ENCODE measurements around the gene FOXO6. TPM values are rescaled to one million over a fixed set of nuclear protein-coding genes. Genes with fewer than 3 reads are reported as not detected.

Gene FOXO6
- total RNA-seq, 3 donors from 2014 or later, result 0.98 to 1.3 TPM; not detected in 1

DNA sequence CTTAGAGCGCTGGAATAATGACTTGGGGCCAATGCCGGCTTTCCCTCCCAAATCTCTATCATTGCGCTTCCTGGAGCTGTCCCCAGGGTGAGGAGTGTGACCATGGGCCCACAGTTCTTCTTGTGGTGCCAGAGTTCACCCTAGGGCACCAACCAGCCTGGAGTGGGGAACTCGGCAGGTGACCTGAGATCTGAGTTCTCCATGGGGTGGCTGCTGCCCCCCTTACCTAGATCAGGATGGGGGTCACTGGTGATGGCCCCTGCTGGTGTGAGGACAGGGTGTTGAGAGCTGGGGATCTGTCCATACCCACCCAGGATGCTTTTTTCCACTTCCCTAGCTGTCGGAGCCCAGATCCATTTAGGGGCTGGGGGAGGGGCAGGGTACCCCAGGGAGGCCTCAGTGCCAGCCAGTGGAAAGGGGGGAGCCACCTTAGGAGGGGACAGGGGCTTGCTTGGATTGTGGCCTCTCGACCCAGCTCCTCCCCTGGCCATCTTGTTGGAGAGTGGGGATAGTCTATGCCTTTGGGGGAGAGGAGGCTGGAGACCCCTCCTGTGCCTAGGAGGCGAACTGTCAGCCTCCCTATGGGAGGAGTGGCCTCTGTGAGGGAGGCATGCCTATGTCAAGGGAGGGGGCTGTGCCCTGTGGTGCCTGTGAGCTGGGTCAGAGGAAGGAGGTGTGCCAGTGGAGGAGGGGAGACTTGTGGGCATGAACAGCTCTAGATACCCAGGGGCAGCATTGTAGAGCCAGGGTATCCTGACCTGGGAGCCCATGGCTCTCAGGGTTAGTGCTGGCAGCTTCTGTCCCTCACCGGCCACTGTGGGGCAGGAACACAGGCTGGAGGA lies 1.7 kb downstream of the FOXO6 start:
- H3K4me3 ChIP-seq, result no peak overlapping the region
- H3K36me3 ChIP-seq, result no peaks in the 10 kb centered on the region
- no peak for DNase-seq (ENCODE audit: low spot score in 2 of 2)
- H3K9me3 ChIP-seq, result no peaks in the 10 kb centered on the region
- peaks cover 13 to 15% of the 10 kb centered on the region in 2 donors for H3K4me1 ChIP-seq
- TF ChIP-seq POLR2AphosphoS5 (IDR thresholded peaks at IDR 0.05), result no peak
- TF ChIP-seq, protein P1, sequence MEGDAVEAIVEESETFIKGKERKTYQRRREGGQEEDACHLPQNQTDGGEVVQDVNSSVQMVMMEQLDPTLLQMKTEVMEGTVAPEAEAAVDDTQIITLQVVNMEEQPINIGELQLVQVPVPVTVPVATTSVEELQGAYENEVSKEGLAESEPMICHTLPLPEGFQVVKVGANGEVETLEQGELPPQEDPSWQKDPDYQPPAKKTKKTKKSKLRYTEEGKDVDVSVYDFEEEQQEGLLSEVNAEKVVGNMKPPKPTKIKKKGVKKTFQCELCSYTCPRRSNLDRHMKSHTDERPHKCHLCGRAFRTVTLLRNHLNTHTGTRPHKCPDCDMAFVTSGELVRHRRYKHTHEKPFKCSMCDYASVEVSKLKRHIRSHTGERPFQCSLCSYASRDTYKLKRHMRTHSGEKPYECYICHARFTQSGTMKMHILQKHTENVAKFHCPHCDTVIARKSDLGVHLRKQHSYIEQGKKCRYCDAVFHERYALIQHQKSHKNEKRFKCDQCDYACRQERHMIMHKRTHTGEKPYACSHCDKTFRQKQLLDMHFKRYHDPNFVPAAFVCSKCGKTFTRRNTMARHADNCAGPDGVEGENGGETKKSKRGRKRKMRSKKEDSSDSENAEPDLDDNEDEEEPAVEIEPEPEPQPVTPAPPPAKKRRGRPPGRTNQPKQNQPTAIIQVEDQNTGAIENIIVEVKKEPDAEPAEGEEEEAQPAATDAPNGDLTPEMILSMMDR (IDR thresholded peaks at IDR 0.05), result peak in 1 of 3 donors; percentile 1
- intact Hi-C loops (cut with DNase I; ENCODE audit: low total_unique reads), result no loop called here
- peaks cover 0 to 5% of the 10 kb centered on the region in 2 donors for H3K27me3 ChIP-seq
- no peak overlapping the region for H3K27ac ChIP-seq

- intact Hi-C loops (cut with DNase I; ENCODE audit: low total_unique reads), result no loop called here
- H3K27ac ChIP-seq, result peak overlapping the region in 1 of 2 donors; percentile 92
- H3K4me1 ChIP-seq, result peaks cover 10 to 12% of the 10 kb centered on the region in 2 donors
- H3K4me3 ChIP-seq, result no peak overlapping the region
- DNase-seq (ENCODE audit: low spot score in 2 of 2), result no peak
- H3K9me3 ChIP-seq, result no peaks in the 10 kb centered on the region
- H3K36me3 ChIP-seq, result no peaks in the 10 kb centered on the region
- H3K27me3 ChIP-seq, result peaks cover 0 to 5% of the 10 kb centered on the region in 2 donors
- no peak for TF ChIP-seq POLR2AphosphoS5 (IDR thresholded peaks at IDR 0.05)
- TF ChIP-seq POLR2A (IDR thresholded peaks at IDR 0.05), result no peak
- TF ChIP-seq, protein P1 (IDR thresholded peaks at IDR 0.05), result no peak
Observed at GRCh38 chr1:41363591-41364320, 2.5 kb downstream of the FOXO6 start.

DNA sequence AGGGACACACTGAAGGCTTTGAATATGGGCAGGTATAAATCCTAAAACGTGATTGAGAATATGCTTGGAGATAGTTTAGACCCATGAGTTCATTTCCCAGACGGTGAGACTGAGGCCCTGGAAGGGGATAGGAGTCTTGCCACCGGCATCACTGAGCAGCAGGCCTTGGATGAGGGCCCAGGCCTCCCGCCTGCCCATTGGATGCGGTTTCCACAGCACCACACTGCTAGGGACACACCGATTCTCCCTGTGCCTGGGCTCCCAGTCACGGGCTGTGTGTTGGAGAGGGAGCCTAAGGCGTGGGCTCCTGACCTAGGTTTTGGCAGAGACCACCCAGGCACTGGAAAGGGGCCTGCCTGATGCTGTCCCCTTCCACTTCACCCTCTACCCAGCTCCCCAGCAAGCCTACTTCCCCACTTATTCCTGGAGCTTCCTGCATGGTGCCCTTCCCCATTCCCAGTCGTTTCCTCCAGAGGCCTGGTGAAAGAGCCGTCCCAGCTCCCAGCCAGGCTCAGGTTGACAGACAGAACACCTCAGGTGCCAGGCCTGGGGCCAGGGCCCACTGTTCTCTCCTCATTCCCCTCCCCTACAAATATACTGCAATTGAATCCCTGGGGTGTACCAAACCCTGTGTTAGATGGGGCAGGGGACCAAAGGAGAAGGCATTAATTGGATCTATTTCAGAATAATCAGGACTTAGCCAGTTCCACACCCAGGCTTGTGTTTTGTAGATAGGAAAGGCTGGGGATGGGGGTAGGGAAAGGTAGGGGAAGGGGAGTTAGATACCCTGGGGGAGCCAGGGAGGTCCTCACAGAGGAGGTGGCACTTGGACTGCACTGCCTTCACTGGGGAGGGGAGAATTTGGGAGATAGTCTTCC lies 3.4 kb downstream of the FOXO6 start:
- intact Hi-C loops (cut with DNase I; ENCODE audit: low total_unique reads), result no loop called here
- Histone ChIP-seq H3K9me3 (no peaks in the 10 kb centered on the region), H3K27ac (peak overlapping the region; percentile 83 to 92), H3K4me1 (peaks cover 10 to 12% of the 10 kb centered on the region in 2 donors), H3K36me3 (no peaks in the 10 kb centered on the region), H3K27me3 (peaks cover 0 to 5% of the 10 kb centered on the region in 2 donors), H3K4me3 (no peak overlapping the region)
- TF ChIP-seq POLR2AphosphoS5 (IDR thresholded peaks at IDR 0.05) (no peak), POLR2A (IDR thresholded peaks at IDR 0.05) (no peak)
- TF ChIP-seq, protein P1 (IDR thresholded peaks at IDR 0.05), result no peak
- DNase-seq (ENCODE audit: low spot score in 2 of 2), result no peak

DNA sequence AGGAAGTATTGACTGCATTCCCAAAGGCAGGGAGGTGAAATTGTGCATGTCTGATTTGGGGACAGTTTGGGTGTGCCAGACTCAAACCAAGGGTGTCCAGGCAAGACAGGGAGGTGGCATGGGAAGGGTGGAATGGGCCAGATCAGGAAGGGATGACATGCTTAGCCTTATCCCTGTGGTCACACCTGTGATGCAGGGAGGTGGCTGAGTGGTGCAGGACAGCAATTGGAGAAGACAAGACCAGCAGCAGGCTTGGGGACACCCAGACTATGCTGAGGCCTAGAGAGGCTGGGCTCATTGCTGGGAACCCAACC lies 4.0 kb downstream of the FOXO6 start:
- H3K9me3 ChIP-seq, result no peaks in the 10 kb centered on the region
- H3K27ac ChIP-seq, result peak overlapping the region; percentile 83 to 92
- intact Hi-C loops (cut with DNase I; ENCODE audit: low total_unique reads), result no loop called here
- peaks cover 0 to 5% of the 10 kb centered on the region in 2 donors for H3K27me3 ChIP-seq
- TF ChIP-seq POLR2AphosphoS5 (IDR thresholded peaks at IDR 0.05) (no peak), POLR2A (IDR thresholded peaks at IDR 0.05) (no peak)
- TF ChIP-seq, protein P1 (IDR thresholded peaks at IDR 0.05), result no peak
- DNase-seq (ENCODE audit: low spot score in 2 of 2), result no peak
- H3K4me1 ChIP-seq, result peaks cover 10 to 12% of the 10 kb centered on the region in 2 donors
- H3K36me3 ChIP-seq, result no peaks in the 10 kb centered on the region
- no peak overlapping the region for H3K4me3 ChIP-seq
